Esophagus muscularis mucosa (tissue), 4 donors: ENCODE data around the gene SH3BP2. TPM values are rescaled to one million over a fixed set of nuclear protein-coding genes. Genes with fewer than 3 reads are reported as not detected.

Experiments
- DNase-seq: peaks from one replicate; pipeline ENCODE4 v3.0.0-alpha.2; 2017; ENCODE audit errors: extremely low spot score
- H3K27ac ChIP-seq, 4 donors: fragments of 200-600 bp; sonication (generic); replicated peaks in 1 of 4; 1 replicate in 3 of 4; 2 replicates in 1 of 4; pipeline ENCODE4 v1.5.1; 2016 to 2019; ENCODE audit warnings: mild to moderate bottlenecking in 1 of 4
- H3K27me3 ChIP-seq, 4 donors: fragments of 200-600 bp; sonication (generic); one replicate each; pipeline versions ENCODE4 v1.5.1 to v1.6.0; 2016 to 2019
- H3K36me3 ChIP-seq, 4 donors: fragments of 200-600 bp; sonication (generic); one replicate each; pipeline ENCODE4 v1.5.1; 2016 to 2019
- H3K4me1 ChIP-seq, 4 donors: fragments of 200-600 bp; sonication (generic); one replicate each; pipeline ENCODE4 v1.5.1; 2016 to 2019
- H3K4me3 ChIP-seq, 4 donors: fragments of 200-600 bp; sonication (generic); 1 replicate in 2 of 4; 2 replicates in 2 of 4; pipeline ENCODE4 v1.5.1; 2016 to 2019; ENCODE audit warnings: mild to moderate bottlenecking in 4 of 4, moderate library complexity in 1 of 4
- H3K9me3 ChIP-seq, 4 donors: fragments of 200-600 bp; sonication (generic); 1 replicate in 3 of 4; 2 replicates in 1 of 4; pipeline ENCODE4 v1.5.1; 2016 to 2019
- CTCF ChIP-seq, 3 experiments: fragments of 200-600 bp in 2 of 3; fragments of 450-650 bp in 1 of 3; sonication (generic) in 2 of 3; IDR thresholded peaks; one replicate each; pipeline ENCODE4 v1.5.1; 2017 to 2019; ENCODE audit warnings: antibody characterized with exemption in 3 of 3, mild to moderate bottlenecking in 2 of 3, moderate library complexity in 1 of 3
- EP300 ChIP-seq: sonication (generic); formaldehyde crosslinking; IDR thresholded peaks from one replicate; pipeline ENCODE4 v1.6.1; 2017; ENCODE audit warnings: antibody characterized with exemption
- POLR2A ChIP-seq: fragments of 450-650 bp; IDR thresholded peaks from one replicate; pipeline ENCODE4 v1.6.1; 2017; ENCODE audit warnings: antibody characterized with exemption, moderate library complexity, mild to moderate bottlenecking, low read depth
- POLR2AphosphoS5 ChIP-seq, 2 donors: sonication (generic); formaldehyde crosslinking; IDR thresholded peaks; one replicate each; pipeline ENCODE4 v1.6.1; 2017; ENCODE audit warnings: antibody characterized with exemption in 2 of 2
- WGBS: methylation state at CpG from one replicate; pipeline ENCODE4 v1.1.5; 2018; 5-methylcytosine and 5-hydroxymethylcytosine counted together
- intact Hi-C: fragments of 100-400 bp; cut with DNase I; formaldehyde crosslinking; loops from one replicate; pipeline ENCODE4 v1.15.1; 2023
- total RNA-seq, 4 donors: library from RNA; depleted of rRNA; stranded (reverse); fragments of >200 nt; gene quantifications; one replicate each; pipeline versions ENCODE4 v1.1.0 to v1.2.1, GENCODE V29; 2016

The SH3BP2 gene
- total RNA-seq, 4 donors from 2014 or later, result 25.2 to 34.5 (median 31.5) TPM

DNA sequence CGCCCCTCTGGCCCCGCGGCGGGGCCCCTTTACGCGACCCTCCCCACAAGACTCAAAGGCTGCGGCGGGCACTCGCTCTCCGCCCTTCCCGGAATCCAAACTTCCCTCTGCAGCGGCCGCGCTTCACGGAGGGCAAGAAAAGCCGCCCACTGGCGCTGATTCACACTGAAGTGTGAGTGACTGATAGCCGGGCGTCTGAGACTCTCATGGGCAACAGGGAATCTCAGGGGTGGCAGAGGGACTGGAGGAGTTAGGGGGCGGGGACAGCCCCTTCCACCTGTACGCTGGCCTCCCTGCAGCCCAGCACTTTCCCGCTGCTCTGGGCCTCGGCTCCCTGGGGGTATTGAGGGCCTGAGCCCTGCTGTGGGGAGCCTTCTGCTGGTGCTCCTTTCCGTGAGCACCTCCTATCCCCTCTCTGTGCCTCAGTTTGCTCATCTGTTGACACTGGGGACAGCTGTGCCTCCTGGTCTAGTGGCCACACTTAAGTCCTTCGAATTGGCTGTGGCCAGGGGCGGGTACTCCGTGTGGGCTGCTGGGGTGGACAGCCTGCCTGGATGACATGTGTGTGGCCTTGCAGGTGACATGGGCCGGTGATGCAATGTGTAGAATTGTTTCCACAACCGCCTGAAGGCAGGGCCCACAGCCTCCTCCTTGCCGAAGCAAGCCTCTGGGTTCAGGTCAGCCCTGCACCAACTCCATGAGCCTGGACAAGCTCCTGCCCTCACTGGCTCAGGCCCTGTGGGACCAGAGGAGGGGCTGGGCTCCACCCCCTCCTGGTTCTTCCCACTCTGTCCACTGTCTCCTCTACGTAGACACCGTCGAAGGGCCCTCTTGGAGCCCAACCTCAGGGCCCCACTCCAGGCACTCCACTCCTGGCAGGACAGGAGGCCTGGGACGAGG lies 951 bp downstream of the SH3BP2 start:
- intact Hi-C loops, result no loop called here
- TF ChIP-seq POLR2AphosphoS5 (IDR thresholded peaks at IDR 0.05) (no peak), EP300 (no peak), POLR2A (no peak), CTCF (IDR thresholded peaks at IDR 0.05) (no peak)
- DNase-seq, result no peak
- WGBS, result 30% methylated on average over 22 of the region's 34 CpGs
- Histone ChIP-seq H3K27ac (peak overlapping the region; percentile 59 to 82 (median 76)), H3K4me3 (peak overlapping the region; percentile 64 to 84 (median 72)), H3K36me3 (no peaks in the 10 kb centered on the region), H3K9me3 (no peaks in the 10 kb centered on the region), H3K27me3 (no peaks in the 10 kb centered on the region), H3K4me1 (peaks cover 68 to 80% (median 76%) of the 10 kb centered on the region in 4 donors)

GRCh38 chr4:2794486-2795299 lies 1.8 kb downstream of the SH3BP2 start:
- no peaks in the 10 kb centered on the region for H3K9me3 ChIP-seq
- no peak for DNase-seq
- intact Hi-C loops, result no loop called here
- 75% methylated on average over 5 of the region's 11 CpGs for WGBS
- TF ChIP-seq POLR2AphosphoS5 (IDR thresholded peaks at IDR 0.05), result no peak
- peak overlapping the region; percentile 64 to 84 (median 72) for H3K4me3 ChIP-seq
- H3K27ac ChIP-seq, result peak overlapping the region; percentile 59 to 82 (median 76)
- H3K4me1 ChIP-seq, result peaks cover 74 to 86% (median 84%) of the 10 kb centered on the region in 4 donors
- no peaks in the 10 kb centered on the region for H3K27me3 ChIP-seq
- no peaks in the 10 kb centered on the region for H3K36me3 ChIP-seq

DNA sequence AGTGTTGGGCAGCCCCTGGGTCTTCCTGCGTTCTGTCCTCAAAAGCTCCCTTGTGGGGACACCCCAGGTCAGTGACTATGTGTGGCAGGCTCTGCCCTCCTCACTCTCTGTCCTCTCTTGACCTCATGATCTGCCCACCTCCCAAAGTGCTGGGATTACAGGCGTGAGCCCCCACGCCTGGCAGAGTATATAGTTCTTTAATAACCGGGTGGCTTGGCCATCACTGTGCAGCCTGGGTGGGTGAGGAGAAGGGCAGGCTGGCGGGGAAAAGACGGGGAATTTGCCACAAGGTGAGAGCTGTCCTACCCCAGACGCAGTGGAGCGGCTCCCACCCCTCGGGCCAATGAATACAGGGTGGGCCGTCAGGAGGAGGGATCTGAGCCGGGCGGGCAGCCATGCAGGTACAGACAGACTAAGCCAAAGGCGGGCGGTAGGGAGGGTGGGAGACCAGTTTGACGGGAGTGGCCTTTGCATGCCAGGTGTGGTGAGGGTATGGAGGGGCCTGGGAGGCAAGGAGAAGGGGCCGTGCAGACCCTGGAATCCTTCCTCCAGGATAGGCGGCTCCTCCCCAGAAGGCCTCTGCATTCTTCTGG lies 2.5 kb downstream of the SH3BP2 start:
- H3K27me3 ChIP-seq, result no peaks in the 10 kb centered on the region
- intact Hi-C loops, result no loop called here
- H3K36me3 ChIP-seq, result no peaks in the 10 kb centered on the region
- DNase-seq, result no peak
- H3K27ac ChIP-seq, result peak overlapping the region; percentile 59 to 82 (median 80)
- H3K4me1 ChIP-seq, result peaks cover 81 to 93% (median 91%) of the 10 kb centered on the region in 4 donors
- TF ChIP-seq POLR2AphosphoS5 (IDR thresholded peaks at IDR 0.05) (no peak), CTCF (IDR thresholded peaks at IDR 0.05) (no peak), EP300 (no peak), POLR2A (no peak)
- WGBS, result 87% methylated on average over 17 of the region's 17 CpGs
- H3K4me3 ChIP-seq, result no peak overlapping the region
- no peaks in the 10 kb centered on the region for H3K9me3 ChIP-seq

DNA sequence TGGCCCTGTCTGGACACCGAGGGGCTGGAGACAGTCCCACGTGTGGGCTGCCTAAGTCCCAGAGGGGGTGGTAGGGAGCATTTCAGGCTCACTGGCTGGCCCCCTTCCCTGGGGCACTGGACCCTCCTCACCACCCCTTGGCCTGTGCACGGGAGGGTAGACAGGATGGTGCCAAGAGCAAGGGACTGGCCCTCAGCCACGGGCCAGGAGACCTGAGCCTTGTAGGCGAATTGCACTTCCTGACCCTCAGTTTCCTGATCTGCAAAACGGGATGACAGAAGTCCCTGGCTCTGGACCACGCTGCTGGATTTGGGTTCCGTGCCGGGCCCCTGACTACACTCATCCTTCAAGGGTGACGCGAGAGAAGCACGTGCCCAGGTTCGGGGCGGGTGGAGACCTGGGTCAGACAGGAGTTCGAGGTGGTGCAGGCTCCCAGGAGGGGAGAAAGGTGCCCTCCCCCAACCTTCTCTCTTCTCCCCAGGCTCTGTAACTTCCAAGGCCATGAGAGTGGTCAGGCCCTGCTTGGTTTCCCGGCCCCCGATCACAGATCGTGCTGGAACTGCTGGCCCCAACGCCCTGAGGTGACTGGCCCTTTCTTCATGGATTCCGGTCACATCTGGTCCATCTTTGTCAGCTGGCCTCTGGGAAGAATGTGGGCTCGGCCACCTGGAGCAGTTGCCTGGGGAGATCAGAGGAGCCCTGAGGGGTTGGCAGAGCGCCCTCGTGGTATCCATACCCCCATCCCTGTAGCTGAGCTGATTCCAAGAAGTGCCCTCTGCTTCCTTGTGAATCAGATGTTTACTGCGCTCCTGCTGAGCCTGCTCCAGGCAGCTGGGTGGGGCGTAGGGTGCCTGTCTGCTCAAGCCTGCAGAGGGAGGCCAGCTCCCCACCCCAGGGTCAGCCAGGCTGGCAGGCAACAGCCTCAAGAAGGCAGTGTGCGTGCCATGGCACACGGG lies 3.3 kb downstream of the SH3BP2 start:
- H3K36me3 ChIP-seq, result no peaks in the 10 kb centered on the region
- H3K4me3 ChIP-seq, result no peak overlapping the region
- H3K27ac ChIP-seq, result peak overlapping the region; percentile 59 to 82 (median 80)
- DNase-seq, result no peak
- WGBS, result 82% methylated on average over 17 of the region's 27 CpGs
- H3K9me3 ChIP-seq, result no peaks in the 10 kb centered on the region
- no peaks in the 10 kb centered on the region for H3K27me3 ChIP-seq
- intact Hi-C loops, result no loop called here
- H3K4me1 ChIP-seq, result peaks cover 89 to 100% (median 98%) of the 10 kb centered on the region in 4 donors
- TF ChIP-seq POLR2AphosphoS5 (IDR thresholded peaks at IDR 0.05), result peak in 1 of 2 donors; percentile 37
- TF ChIP-seq POLR2A, result no peak
- no peak for TF ChIP-seq EP300
